ENCODE results near the gene WDR70. TPM values are rescaled to one million over a fixed set of nuclear protein-coding genes. Genes with fewer than 3 reads are reported as not detected.
"Not testable (repeated sequence)": the region's sequence is repeated elsewhere in the genome, so short reads cannot be mapped to it uniquely, and the experiment has no call there.

WDR70 gene
- total and polyA plus RNA-seq, 10 of the 15 experiments (the other 5 are each of a cell fraction or from before 2014, with no cell fraction given): 10.9 to 33.6 (median 29.1) TPM

- SMC1A ChIA-PET (ENCODE audit: uncharacterized antibody, unreplicated experiment): interaction anchor here (1.1 kb wide), 1 partner anchor 8 kb away, joined by 8 read pairs; the partner anchor contains the start of gene NUP155
These were observed 1.1 kb upstream of the WDR70 start for GRCh38 chr5:37378066-37378465.

GRCh38 chr5:37391591-37391990, 12.5 kb downstream of the WDR70 start:
- FAIRE-seq (no peak), DNase-seq (ENCODE audit: low read depth, low spot score) (no peak), ATAC-seq (no peak)
- 67% methylated on average over 3 of the region's 3 CpGs for WGBS (ENCODE audit: insufficient coverage, insufficient replicate concordance, low lambda C conversion rate, missing lambda C conversion rate)
- in situ Hi-C loops (cut with MboI): no loop called here
- intact Hi-C loops (cut with micrococcal nuclease; ENCODE audit: unreplicated experiment): no loop called here
- Histone ChIP-seq H3K4me1 (ENCODE audit: control insufficient read depth, insufficient read depth, low read length) (no peaks in the 10 kb centered on the region), H3K9me3 (replicated peaks; ENCODE audit: control insufficient read depth, insufficient read depth, low read length) (no peaks in the 10 kb centered on the region), H3K27ac (ENCODE audit: control insufficient read depth, insufficient read depth) (no peak overlapping the region), H4K20me1 (ENCODE audit: control insufficient read depth, insufficient read depth) (no peaks in the 10 kb centered on the region), H3K4me3 (no peak overlapping the region), H2AFZ (ENCODE audit: control insufficient read depth, low read depth, low read length) (no peak overlapping the region), H3K27me3 (replicated peaks in 1 of 2; ENCODE audit: control insufficient read depth in 2 of 2, insufficient read depth in 2 of 2, low read length in 1 of 2) (no peaks in the 10 kb centered on the region), H3K4me2 (ENCODE audit: control insufficient read depth, insufficient read depth) (no peak overlapping the region), H3K79me2 (ENCODE audit: control insufficient read depth, insufficient read depth, low read length) (no peaks in the 10 kb centered on the region), H3K36me3 (ENCODE audit: control insufficient read depth in 2 of 2, insufficient read depth in 2 of 2, low read length in 1 of 2) (peaks cover 4% of the 10 kb centered on the region in 2 experiments; a peak in 3 of 4 replicates), H3K9ac (ENCODE audit: control insufficient read depth, insufficient read depth, low read length) (no peak overlapping the region)
- BruUV-seq (replicated peaks): no TSS peak
- TF ChIP-seq E2F8 (IDR thresholded peaks at IDR 0.05; ENCODE audit: low read depth, partially characterized antibody) (no peak), PBX3 (IDR thresholded peaks at IDR 0.05; ENCODE audit: insufficient replicate concordance, low read depth, low read length) (no peak), GABPA (IDR thresholded peaks at IDR 0.05; ENCODE audit: low read depth) (no peak), ASH2L (IDR thresholded peaks at IDR 0.05; ENCODE audit: borderline replicate concordance, low read depth) (no peak), IRF4 (IDR thresholded peaks at IDR 0.05; ENCODE audit: low read depth, low read length) (no peak), CBFB (IDR thresholded peaks at IDR 0.05; ENCODE audit: low read depth) (no peak), RB1 (IDR thresholded peaks at IDR 0.05; ENCODE audit: borderline replicate concordance) (no peak), ATF2 (IDR thresholded peaks at IDR 0.05; ENCODE audit: low read length) (no peak), ZBED1 (IDR thresholded peaks at IDR 0.05; ENCODE audit: borderline replicate concordance) (no peak), SUZ12 (IDR thresholded peaks at IDR 0.05; ENCODE audit: unreplicated experiment) (no peak), RFX5 (IDR thresholded peaks at IDR 0.05; ENCODE audit: low read depth, low read length) (no peak), NRF1 (conservative IDR thresholded peaks at IDR 0.05; ENCODE audit: low read depth, low read length) (no peak), FOXK2 (IDR thresholded peaks at IDR 0.05) (no peak)
- RAD21 ChIA-PET (ENCODE audit: unreplicated experiment): no interaction called here
- CTCF ChIA-PET: no interaction called here
- SMC1A ChIA-PET (ENCODE audit: uncharacterized antibody, unreplicated experiment): no interaction called here
- POLR2A ChIA-PET: no interaction called here

More at GRCh38 chr5:37378066-37378465, 1.1 kb upstream of the WDR70 start:
- H3K36me3 ChIP-seq (ENCODE audit: control insufficient read depth in 2 of 2, insufficient read depth in 2 of 2, low read length in 1 of 2); in situ Hi-C loops (cut with MboI); H3K4me3 ChIP-seq; POLR2A ChIA-PET; H3K27ac ChIP-seq (ENCODE audit: control insufficient read depth, insufficient read depth); BruUV-seq (replicated peaks); FAIRE-seq; H3K4me1 ChIP-seq (ENCODE audit: control insufficient read depth, insufficient read depth, low read length); H3K27me3 ChIP-seq (replicated peaks in 1 of 2; ENCODE audit: control insufficient read depth in 2 of 2, insufficient read depth in 2 of 2, low read length in 1 of 2); H3K9me3 ChIP-seq (replicated peaks; ENCODE audit: control insufficient read depth, insufficient read depth, low read length); H3K79me2 ChIP-seq (ENCODE audit: control insufficient read depth, insufficient read depth, low read length); CTCF ChIA-PET; H2AFZ ChIP-seq (ENCODE audit: control insufficient read depth, low read depth, low read length); H3K9ac ChIP-seq (ENCODE audit: control insufficient read depth, insufficient read depth, low read length); ATAC-seq; H4K20me1 ChIP-seq (ENCODE audit: control insufficient read depth, insufficient read depth); H3K4me2 ChIP-seq (ENCODE audit: control insufficient read depth, insufficient read depth); DNase-seq (ENCODE audit: low read depth, low spot score): not testable (repeated sequence)
- whole genome bisulfite sequencing (ENCODE audit: insufficient coverage, insufficient replicate concordance, low lambda C conversion rate, missing lambda C conversion rate): 94% methylated on average over 12 of the region's 12 CpGs
- intact Hi-C loops (cut with micrococcal nuclease; ENCODE audit: unreplicated experiment): loop anchor here (10.0 kb wide), 1 partner anchor 503 kb away; the partner anchor contains the start of gene NIPBL
- RAD21 ChIA-PET (ENCODE audit: unreplicated experiment): interaction anchor here (2.5 kb wide), 1 partner anchor 7 kb away, joined by 15 read pairs; the partner anchor contains the start of gene NUP155

All from GM12878 (cell line).